HG03521 (cell line): Measurements from ENCODE around the gene PRKCB.

Experiments used
- ATAC-seq: cut with Tn5 transposase; IDR thresholded peaks from one replicate; pipeline ENCODE4 v1.9.1; 2021; ENCODE audit warnings: mild to moderate bottlenecking, moderate library complexity; ENCODE audit not compliant: unreplicated experiment

The PRKCB gene

DNA sequence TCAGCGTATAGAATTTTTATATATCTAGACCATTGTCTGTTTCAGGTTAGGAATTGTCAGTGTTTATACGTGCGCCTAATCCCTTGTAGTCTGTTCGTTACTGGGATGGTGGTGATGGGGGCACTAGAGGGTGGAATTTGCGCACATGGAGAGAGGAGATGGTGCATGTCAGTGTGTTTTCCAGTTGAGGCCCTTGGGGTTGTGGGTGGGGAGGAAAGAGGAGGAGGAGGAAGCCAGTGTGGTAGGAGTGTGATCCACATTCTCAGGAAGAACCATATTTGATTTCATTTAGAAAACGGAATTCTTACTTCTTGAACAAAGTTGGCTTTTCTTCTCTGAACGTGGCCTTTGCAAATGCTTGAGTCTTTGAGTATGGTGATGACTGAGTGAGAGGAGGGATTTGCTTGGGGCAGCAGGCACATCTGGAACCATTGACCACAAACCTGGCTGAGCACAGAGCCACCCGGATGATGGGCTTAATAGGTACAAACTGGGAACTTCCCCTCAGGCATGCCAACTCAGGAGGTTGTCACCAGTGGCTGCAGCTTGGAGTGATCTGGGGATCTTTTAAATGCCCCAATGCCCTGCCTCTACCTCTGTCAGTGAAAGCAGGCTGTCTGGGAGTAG, 98.9 kb downstream of the PRKCB start:
- no peak for ATAC-seq

DNA sequence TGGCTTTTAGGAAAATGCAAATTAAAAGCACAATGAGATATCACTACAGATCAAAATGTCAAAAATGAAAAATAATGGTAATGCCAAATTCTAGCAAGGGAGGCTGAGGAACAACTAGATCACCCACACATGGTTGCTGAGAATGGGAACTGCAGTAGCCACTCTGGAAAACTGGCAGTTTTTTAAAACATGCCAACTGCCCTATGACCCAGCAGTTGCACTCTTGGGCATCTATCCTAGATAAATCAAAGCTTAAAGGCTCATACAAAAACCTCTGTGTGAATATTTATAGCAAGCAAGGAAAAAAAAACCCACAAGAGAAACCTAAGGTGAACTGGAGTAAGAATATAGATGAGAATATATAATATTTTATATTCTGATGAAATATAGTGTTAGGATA, 104.3 kb downstream of the PRKCB start:
- ATAC-seq = no peak

GRCh38 chr16:23941025-23941424, 105.2 kb downstream of the PRKCB start:
- ATAC-seq = no peak

DNA sequence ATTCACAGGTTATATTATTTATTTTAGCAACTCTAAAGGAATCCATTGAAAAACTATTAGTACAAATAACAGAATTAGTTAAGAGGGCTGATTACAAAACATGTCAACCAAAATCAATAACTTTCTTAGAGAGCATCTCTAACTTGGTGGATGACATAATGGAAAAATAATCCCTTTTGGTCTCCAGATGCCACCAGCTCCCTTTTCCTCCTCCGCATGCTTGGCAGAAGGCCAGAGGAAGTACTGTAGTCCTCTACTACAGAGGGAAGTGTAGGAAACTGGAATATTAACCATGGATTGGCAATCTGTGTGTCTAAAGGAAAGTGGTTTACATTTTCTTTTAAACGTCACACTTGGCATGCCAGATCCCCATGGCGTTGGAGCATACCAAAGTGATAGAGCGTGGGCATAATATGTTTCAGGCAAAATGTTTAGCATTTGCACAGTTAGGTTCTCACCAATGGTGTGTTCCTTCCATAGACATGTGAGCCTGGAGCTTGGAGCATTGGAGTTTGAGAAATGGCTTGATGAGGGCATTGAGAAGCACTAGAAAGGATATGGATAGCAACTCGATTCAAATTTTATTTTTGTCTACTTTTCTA, 106.3 kb downstream of the PRKCB start:
- ATAC-seq = no peak

DNA sequence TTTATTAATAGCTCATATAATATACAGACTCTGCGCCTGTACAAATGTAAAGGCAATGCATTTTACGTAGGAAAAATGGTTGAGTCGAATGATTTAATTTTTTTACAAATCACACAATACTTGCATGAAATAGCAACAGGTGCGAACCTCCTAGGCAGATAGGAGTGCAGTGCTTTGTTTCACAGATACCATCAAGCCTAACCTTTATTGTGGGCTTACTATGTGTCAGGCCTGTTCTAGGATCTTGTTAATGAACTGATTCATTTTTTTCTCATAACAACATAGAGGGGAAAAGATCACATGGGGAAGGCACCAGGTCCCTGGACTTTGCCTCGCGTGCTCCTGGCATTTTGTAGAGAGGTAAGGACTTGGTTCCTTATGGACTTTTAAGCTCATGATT, 107.8 kb downstream of the PRKCB start:
- ATAC-seq = no peak

GRCh38 chr16:23944381-23944780, 108.6 kb downstream of the PRKCB start:
- ATAC-seq = no peak

GRCh38 chr16:23945243-23945642, 109.5 kb downstream of the PRKCB start:
- no peak for ATAC-seq

GRCh38 chr16:23947838-23948237, 112.1 kb downstream of the PRKCB start:
- no peak for ATAC-seq

DNA sequence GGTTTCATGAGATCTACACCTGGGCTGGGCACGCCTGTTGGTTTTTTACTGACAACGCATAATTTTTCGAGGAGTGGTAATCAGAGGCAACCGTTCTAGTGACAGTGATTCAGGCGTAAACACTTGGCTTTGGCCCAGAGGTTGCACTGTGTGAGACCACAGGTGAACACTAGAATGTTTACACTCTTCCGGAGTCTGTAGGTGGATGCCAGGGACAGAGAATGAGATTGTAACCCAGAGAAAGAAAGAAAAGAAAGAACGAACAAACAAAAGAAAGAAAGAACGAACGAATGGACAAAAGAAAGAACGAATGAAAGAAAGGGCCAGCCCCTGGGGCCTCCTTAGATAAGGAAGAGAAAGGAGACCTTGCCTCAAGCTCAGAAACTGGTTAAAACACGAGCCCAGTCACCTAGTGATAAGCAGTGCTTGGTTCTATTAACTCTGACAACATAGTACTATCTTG, 113.2 kb downstream of the PRKCB start:
- ATAC-seq = no peak

- ATAC-seq = no peak
These were observed 114.0 kb downstream of the PRKCB start for GRCh38 chr16:23949630-23950290.

GRCh38 chr16:23950291-23950894, 114.6 kb downstream of the PRKCB start:
- ATAC-seq = no peak

DNA sequence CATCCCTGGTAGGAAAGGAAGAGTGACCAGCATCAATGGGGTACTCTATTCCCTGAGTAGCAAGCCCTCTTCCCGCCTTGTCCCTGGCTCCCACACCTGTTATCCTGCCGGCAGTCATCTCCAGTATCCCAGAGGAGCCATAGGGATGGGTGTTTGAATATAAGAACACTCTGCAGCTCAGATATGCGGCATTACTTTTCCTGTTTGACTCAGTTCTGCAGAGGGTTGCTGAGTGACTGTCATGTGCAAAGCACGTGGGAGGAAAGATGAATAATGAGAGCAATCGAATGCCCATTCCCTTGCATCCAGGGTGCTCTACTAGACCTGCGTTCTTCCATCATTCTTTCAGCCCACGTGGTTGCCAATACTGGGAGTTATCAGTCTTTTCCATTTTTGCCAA, 115.1 kb downstream of the PRKCB start:
- ATAC-seq = no peak

DNA sequence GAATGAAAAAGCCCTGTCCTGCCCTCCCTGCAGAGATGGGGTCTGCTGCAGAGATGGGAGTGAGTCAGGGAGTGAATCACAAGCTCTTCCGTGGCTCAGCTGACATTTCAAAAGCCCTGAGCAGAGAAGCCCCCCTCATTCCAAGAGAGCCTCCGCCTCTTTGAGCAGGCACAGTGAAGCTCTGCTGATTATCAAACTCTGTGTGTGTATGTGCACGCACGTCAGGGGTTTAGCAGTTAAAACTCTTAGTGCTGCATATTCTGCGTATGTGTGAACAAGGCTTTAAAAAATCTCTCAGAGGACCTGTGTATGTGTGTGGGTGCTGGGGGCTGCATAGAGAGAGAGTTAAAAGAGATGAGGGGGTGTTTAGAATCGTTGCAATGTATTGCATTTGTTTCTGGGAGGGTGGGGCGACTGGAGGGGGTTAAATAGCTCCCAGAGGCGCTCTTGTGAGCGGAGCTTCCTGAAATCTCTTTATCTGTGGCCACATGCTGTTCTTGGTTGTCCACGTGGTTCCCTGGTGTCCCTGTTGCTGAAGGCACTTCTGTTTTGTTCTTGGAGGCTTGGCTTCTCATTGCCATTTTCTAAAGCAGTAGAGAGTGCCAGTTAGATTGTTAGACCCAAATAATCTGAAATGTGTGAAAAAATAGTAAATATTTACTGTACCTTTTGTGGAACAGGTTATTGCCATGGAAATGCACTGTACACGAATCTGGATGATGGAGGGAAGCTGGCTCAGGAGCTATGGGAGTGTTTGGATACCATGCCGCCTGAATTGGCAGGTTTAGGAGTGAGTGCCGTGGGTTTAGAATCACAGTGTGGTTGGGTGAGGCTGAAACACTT, 116.6 kb downstream of the PRKCB start:
- no peak for ATAC-seq

- no peak for ATAC-seq
These were observed 117.2 kb downstream of the PRKCB start for GRCh38 chr16:23952971-23953300.

DNA sequence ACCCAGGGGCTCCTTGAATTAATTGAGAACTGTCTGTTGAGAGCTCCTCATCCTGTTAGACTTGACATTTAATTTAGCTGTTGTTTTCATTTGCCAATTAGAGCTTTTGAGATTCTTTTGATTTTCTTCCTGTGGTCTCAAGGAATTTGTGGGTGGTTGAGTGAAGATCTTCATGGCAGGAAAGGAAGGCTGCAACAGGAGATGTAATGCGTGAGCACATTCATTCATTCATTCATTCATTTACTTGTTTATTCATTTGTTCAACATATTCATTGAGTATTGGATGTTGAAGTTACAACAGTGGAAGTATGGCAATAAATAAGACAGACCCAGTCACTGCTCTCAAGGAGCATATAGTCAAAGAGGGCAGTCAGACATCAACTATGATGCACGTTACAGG, 117.7 kb downstream of the PRKCB start:
- ATAC-seq = no peak

- ATAC-seq = no peak
These were observed 119.3 kb downstream of the PRKCB start for GRCh38 chr16:23955088-23955487.

- ATAC-seq = no peak
These were observed 121.5 kb downstream of the PRKCB start for GRCh38 chr16:23957287-23957686.

DNA sequence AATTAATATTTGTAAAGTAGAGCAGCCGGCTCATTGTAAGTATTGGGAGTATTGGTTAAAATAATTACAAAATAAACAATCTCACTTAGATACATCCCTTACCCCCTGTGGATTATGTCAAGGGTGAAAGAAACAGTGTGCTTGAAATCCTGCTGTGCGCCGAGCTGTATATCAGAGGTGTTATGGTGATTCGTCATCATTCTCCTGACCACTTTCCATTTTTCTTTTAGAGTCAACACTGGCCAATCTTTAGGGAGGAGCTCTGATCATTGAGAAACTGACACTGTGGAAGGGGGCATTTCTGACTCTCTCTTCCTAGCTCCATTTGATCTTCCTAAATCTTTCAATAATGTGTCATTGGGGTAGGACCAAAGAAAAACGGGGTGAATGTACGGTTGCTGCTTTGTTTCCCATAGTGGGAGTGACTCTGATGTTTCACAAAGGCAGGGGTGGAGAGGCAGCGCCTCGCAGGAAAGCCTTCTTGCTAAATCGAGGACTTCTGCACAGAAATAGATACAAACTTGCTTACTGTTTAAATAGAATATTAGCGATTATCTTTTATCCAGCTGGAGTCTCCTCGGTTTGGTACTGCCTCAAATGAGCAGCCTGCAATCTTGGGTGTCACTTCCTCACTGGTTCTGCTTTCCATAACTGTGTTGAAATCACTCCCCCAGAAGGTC, 123.4 kb downstream of the PRKCB start:
- no peak for ATAC-seq

GRCh38 chr16:23959752-23960072, 123.9 kb downstream of the PRKCB start:
- no peak for ATAC-seq

DNA sequence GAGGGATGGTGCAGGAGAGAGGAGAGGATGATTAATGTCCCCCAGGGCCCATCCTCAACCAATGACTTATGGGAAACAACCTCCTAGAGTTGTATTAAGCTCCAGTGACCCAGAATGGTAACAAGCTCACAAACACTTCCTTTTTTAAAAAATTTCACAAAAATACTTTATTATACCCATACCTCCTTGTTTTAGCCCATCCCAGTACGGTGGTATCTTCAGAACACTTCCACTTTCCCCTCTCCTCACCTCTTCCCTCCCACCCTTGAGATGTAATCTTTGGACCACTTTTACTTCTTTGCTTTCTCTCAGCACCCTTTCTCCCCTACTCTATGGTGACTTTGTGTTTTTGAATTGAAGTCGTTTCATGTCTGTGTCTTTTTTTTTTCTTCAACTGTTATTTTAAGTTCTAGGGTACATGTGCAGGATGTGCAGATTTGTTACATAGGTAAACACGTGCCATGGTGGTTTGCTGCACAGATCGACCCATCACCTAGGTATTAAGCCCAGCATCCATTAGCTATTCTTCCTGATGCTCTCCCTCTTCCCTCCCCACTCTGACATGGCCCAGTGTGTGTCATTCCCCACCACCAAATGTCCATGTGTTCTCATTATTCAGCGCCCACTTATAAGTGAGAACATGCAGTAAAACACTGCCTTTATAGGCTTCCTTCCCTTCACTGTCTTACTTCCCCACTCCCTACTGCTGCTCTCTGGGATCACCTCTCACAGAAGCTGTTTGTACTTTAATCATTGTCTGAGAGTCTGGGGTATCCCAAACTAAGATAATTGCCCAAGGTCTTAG, 124.5 kb downstream of the PRKCB start:
- ATAC-seq = no peak
